ENCODE data around the gene TEX261.
A peak's percentile ranks its signal among the peaks of the same experiment; 100 is the strongest.
"Not testable (repeated sequence)": the region's sequence is repeated elsewhere in the genome, so short reads cannot be mapped to it uniquely, and the experiment has no call there.

TEX261 gene

DNA sequence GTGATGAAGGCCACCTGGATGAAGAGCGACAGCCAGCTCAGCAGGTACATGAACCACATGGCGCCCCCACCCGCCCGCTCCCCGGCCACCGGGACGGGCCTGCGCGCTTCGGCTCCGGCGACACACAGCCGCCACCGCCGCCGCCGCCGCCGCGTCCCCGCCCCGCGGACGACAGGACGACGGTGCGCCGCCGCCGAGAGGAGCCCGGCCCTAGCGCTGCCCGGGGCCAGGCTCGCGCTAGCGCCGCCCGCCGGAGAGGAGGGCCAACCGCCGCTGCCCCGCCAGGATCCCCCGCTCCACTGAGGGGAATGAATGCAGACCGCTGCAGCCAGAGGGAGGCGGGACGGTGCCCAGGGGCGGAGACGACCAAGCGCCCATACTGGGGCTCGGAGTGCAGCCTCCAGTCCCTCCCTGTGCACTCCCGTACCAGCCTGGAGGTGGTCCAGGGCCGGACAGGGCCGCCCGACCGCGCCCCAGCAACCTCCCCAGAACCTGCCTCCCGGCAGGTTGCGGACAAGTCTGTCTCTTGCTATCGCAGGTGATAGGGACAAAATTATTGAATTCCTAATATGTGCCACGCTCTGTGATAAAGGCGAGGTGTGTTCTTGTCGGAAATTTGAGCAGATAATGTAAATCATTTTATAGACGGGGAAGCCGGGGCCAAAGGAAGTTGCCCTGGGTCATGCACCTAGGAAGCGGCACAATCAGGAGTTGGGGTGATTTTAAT, at the start of gene TEX261:
TSS of gene TEX261 (minus strand) at position 175 of the 727 bp plus-strand sequence. CDS start at position 59, 116 bp downstream.
- H3K4me1 Mint-ChIP-seq = peaks cover 39% of the 10 kb centered on the region
- DNase-seq = peak; percentile 92
- H3K9me3 Mint-ChIP-seq = no peaks in the 10 kb centered on the region
- H3K27me3 Mint-ChIP-seq = no peaks in the 10 kb centered on the region
- H3K36me3 Mint-ChIP-seq = peaks cover 12% of the 10 kb centered on the region
- CTCF ChIA-PET = no interaction called here
- H3K27ac Mint-ChIP-seq = peak within 1 kb of the TSS; percentile 92
- H3K4me3 Mint-ChIP-seq = peak within 1 kb of the TSS; percentile 92

DNA sequence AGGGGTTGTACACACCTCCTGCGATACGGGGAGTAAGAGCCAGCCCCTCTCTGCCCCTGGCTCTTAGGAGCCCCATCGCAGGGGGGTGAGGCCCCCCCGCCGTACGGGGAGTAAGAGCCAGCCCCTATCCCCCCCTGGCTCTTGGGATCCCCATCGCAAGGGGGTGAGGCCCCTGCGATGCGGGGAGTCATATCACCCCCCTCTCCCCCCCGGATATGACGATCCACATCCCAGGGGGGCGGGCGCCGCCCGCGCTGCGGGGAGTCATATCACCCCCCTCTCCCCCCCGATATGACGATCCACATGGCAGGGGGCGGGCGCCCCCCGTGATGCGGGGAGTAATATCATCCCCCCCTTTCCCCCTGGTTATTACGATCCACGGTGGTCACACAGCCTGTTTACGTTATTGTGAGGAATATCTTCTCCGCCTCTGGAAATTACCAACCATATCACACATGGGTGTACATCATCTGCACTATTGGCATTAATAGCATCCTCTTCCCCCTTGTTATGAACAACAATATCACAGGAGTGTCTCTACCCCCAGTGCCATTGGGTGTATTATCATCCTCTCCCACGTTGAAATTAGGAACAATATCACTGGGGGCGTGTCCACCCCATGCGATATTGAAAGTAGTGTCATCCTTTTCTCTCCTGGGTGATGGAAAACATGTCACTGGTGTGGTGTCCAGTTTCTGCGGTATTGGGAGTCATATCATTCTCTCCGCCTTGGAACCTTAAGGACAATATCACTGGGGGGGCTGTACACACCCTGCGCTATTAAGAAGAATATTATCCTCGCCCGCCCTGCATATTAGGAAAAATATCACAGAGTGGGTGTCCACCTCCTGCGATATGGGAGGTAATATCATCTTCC, 49.1 kb upstream of the TEX261 start:
- DNase-seq = peak; percentile 44
- Mint-ChIP-seq H3K4me1 (no peaks in the 10 kb centered on the region), H3K4me3 (no peak overlapping the region), H3K9me3 (no peaks in the 10 kb centered on the region), H3K27ac (no peak overlapping the region), H3K36me3 (no peaks in the 10 kb centered on the region), H3K27me3 (no peaks in the 10 kb centered on the region)
- CTCF ChIA-PET = no interaction called here

- no peak for DNase-seq
- no peak overlapping the region for H3K27ac Mint-ChIP-seq
- H3K4me1 Mint-ChIP-seq = no peaks in the 10 kb centered on the region
- no peak overlapping the region for H3K4me3 Mint-ChIP-seq
- CTCF ChIA-PET = no interaction called here
- peaks cover 4% of the 10 kb centered on the region for H3K27me3 Mint-ChIP-seq
- H3K9me3 Mint-ChIP-seq = no peaks in the 10 kb centered on the region
- no peaks in the 10 kb centered on the region for H3K36me3 Mint-ChIP-seq
Observed at GRCh38 chr2:71042287-71042686, 47.6 kb upstream of the TEX261 start.

- H3K27me3 Mint-ChIP-seq = peaks cover 23% of the 10 kb centered on the region
- H3K4me1 Mint-ChIP-seq, H3K36me3 Mint-ChIP-seq, CTCF ChIA-PET, H3K27ac Mint-ChIP-seq, H3K4me3 Mint-ChIP-seq, DNase-seq, H3K9me3 Mint-ChIP-seq: not testable (repeated sequence)
Observed at GRCh38 chr2:71036296-71036695, 41.6 kb upstream of the TEX261 start.

DNA sequence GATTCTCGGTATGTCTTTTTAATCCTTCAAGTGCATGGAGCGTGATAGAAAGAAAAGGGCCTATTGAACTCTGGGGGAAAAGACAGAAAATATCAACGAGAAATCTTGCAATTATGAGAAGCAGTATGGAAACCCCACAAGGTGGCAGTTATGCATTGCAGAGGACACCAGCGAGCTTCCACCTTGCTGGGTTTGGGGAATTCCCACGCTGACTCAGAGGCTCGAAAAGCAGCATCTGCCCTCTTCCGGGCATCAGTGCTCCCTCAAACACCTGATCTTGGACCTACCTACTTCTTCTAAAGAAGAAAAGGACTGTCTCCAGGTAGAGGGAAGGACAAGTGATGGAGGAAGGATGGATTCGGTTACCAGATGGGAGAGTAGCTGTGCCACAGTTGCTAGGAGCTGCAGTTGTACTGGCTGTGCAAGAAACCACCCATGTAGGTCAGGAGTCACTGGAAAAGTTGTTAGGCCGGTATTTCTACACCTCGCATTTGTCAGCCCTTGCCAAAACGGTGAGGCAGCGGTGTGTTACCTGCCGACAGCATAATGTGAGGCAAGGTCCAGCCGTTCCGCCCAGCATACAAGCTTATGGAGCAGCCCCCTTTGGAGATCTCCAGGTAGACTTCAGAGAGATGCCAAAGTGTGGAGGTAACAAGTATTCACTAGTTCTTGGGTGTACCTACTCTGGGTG, 29.0 kb upstream of the TEX261 start:
- not testable (repeated sequence) for H3K4me3 Mint-ChIP-seq, H3K27me3 Mint-ChIP-seq, H3K4me1 Mint-ChIP-seq, H3K9me3 Mint-ChIP-seq, H3K36me3 Mint-ChIP-seq, H3K27ac Mint-ChIP-seq
- CTCF ChIA-PET = interaction anchor here (0.7 to 1.3 kb wide), 3 partner anchors 39 to 131 kb away, joined by 3 read pairs; no protein-coding TSS in a partner anchor
- DNase-seq = peak; percentile 65

GRCh38 chr2:71021394-71021793, 26.7 kb upstream of the TEX261 start:
- H3K27ac Mint-ChIP-seq, H3K27me3 Mint-ChIP-seq, CTCF ChIA-PET: not testable (repeated sequence)

GRCh38 chr2:71019989-71020388, 25.3 kb upstream of the TEX261 start:
- H3K4me1 Mint-ChIP-seq, H3K4me3 Mint-ChIP-seq, H3K9me3 Mint-ChIP-seq, CTCF ChIA-PET, H3K27ac Mint-ChIP-seq, H3K27me3 Mint-ChIP-seq, DNase-seq, H3K36me3 Mint-ChIP-seq: not testable (repeated sequence)

More at GRCh38 chr2:71021394-71021793, 26.7 kb upstream of the TEX261 start:
- not testable (repeated sequence) for H3K4me1 Mint-ChIP-seq, H3K4me3 Mint-ChIP-seq, H3K36me3 Mint-ChIP-seq, H3K9me3 Mint-ChIP-seq, DNase-seq

DNA sequence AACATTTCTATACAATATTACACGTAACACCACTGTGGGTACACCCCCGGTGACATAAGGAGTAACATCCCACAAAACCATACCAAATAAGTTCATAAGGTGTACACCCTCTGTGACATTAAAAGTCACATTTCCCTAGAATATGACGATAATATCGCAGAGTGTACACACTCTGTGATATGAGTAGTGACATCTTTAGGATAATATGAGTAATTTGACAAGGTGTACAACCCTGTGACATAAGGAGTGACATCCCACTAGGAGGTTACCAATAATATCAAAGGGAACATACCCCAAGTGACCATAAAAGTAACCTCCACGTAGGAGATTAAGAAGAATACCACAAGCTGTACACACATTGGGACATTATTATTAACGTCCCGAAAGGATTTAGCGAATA, 24.0 kb upstream of the TEX261 start:
- no peak overlapping the region for H3K27ac Mint-ChIP-seq
- no peak overlapping the region for H3K4me3 Mint-ChIP-seq
- no peaks in the 10 kb centered on the region for H3K27me3 Mint-ChIP-seq
- peaks cover 6% of the 10 kb centered on the region for H3K4me1 Mint-ChIP-seq
- no peaks in the 10 kb centered on the region for H3K36me3 Mint-ChIP-seq
- CTCF ChIA-PET = no interaction called here
- DNase-seq = no peak
- H3K9me3 Mint-ChIP-seq = no peaks in the 10 kb centered on the region

DNA sequence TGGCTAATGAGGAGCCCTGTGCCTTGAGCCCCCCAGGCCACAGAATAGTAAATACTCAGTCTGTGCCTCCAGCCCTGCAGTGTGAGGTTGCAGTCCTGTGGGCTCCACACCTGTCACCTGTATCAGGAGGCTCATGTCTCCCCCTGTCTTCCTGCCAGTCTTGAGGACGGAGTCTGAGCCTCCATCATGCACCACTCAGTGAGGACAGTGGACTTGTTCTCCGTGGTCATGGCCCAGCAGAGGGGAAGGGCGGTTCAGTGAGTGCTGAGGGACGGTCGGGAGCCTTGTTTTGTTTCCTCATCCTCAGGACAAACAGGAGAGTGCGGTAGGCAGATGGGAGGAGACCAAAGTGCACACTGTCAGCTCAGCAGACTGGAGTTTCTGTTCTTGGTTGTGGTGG, 17.1 kb upstream of the TEX261 start:
- DNase-seq, H3K27ac Mint-ChIP-seq, H3K36me3 Mint-ChIP-seq, H3K4me3 Mint-ChIP-seq, CTCF ChIA-PET, H3K4me1 Mint-ChIP-seq, H3K9me3 Mint-ChIP-seq: not testable (repeated sequence)
- H3K27me3 Mint-ChIP-seq = peaks cover 17% of the 10 kb centered on the region

GRCh38 chr2:71008342-71008741, 13.7 kb upstream of the TEX261 start:
- Mint-ChIP-seq H3K9me3 (no peaks in the 10 kb centered on the region), H3K4me3 (no peak overlapping the region), H3K4me1 (no peaks in the 10 kb centered on the region), H3K27ac (no peak overlapping the region), H3K27me3 (peaks cover 32% of the 10 kb centered on the region), H3K36me3 (no peaks in the 10 kb centered on the region)
- CTCF ChIA-PET = no interaction called here
- DNase-seq = no peak

GRCh38 chr2:71006955-71007799, 12.5 kb upstream of the TEX261 start:
- no peak for DNase-seq
- H3K27ac Mint-ChIP-seq = no peak overlapping the region
- CTCF ChIA-PET = interaction anchor here (0.9 kb wide), 1 partner anchor 42 kb away, joined by 3 read pairs; no protein-coding TSS in a partner anchor
- H3K4me3 Mint-ChIP-seq = no peak overlapping the region
- H3K4me1 Mint-ChIP-seq = no peaks in the 10 kb centered on the region
- peaks cover 33% of the 10 kb centered on the region for H3K27me3 Mint-ChIP-seq
- no peaks in the 10 kb centered on the region for H3K9me3 Mint-ChIP-seq
- H3K36me3 Mint-ChIP-seq = no peaks in the 10 kb centered on the region

- Mint-ChIP-seq H3K9me3 (no peaks in the 10 kb centered on the region), H3K27ac (no peak overlapping the region), H3K4me1 (peaks cover 6% of the 10 kb centered on the region), H3K4me3 (no peak overlapping the region), H3K27me3 (peaks cover 29% of the 10 kb centered on the region), H3K36me3 (no peaks in the 10 kb centered on the region)
- DNase-seq = no peak
- CTCF ChIA-PET = no interaction called here
Observed at GRCh38 chr2:71006323-71006722, 11.7 kb upstream of the TEX261 start.

DNA sequence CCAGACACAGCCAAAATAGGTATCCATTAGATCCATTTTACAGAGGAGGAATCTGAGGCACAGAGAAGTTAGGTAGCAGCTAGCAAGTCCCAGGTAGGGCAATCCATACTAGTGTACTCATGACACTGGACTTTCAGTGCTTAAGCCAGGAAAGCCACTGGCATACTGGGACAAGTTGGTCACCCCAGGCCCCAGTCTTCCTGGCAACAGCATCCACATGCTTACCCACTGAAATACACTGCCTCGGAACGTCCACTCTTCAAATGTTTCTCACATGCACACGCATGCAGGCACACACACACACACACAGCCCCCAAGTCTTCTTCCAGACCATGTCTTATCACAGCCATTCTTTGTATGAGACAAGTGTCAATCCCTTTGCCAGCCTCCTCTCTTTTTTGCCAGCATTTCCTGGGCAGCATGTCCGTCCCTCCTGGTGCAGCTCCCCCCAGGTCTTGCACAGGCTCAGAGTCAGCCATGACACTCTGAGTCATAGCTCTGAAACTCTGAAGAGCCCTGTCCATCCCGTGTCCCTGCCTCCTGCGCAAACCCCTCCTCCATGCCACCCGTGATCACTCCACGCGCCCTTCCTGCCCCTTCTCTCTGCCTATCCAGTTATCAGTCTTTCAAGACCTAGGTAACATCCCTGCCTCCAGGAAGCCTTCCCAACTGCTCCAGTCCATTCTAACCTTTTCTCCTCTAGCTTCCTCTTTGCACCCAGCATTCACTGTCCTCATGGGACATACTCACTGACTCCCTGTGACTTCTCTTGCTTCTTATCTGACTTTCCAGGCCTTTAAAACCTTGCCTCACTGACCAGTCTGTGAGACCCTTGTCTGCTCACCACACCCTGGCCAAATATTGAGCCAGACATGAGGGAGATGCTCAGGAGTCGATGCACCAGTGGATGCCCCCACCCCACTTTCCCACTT, 10.9 kb upstream of the TEX261 start:
- CTCF ChIA-PET = no interaction called here
- H3K27ac Mint-ChIP-seq = no peak overlapping the region

More for the DNA sequence above, 10.9 kb upstream of the TEX261 start:
- peaks cover 14% of the 10 kb centered on the region for H3K4me1 Mint-ChIP-seq
- no peaks in the 10 kb centered on the region for H3K36me3 Mint-ChIP-seq
- no peak for DNase-seq
- peaks cover 34% of the 10 kb centered on the region for H3K27me3 Mint-ChIP-seq
- H3K9me3 Mint-ChIP-seq = no peaks in the 10 kb centered on the region
- H3K4me3 Mint-ChIP-seq = no peak overlapping the region
